WERI-Rb-1 (cell line): ENCODE measurements around the gene RNF113B.

ENCODE experiments used
- DNase-seq: peaks from one replicate; pipeline ENCODE4 v3.0.0-alpha.2; 2020
- H3K27ac ChIP-seq: fragments of 250-450 bp; sonication (Bioruptor Pico); 2 replicates; pipeline ENCODE4 v1.5.1; 2020; ENCODE audit warnings: mild to moderate bottlenecking, moderate library complexity
- H3K27me3 ChIP-seq: fragments of 250-450 bp; sonication (Bioruptor Pico); 2 replicates; pipeline ENCODE4 v1.5.1; 2021; ENCODE audit warnings: mild to moderate bottlenecking, low read depth, moderate library complexity; ENCODE audit not compliant: insufficient read depth, severe bottlenecking
- H3K36me3 ChIP-seq: fragments of 250-450 bp; sonication (Bioruptor Pico); 2 replicates; pipeline ENCODE4 v1.5.1; 2020; ENCODE audit warnings: mild to moderate bottlenecking, moderate library complexity
- H3K4me3 ChIP-seq: 2 replicates; pipeline ENCODE4 v1.5.1; 2011; ENCODE audit warnings: low read depth, mild to moderate bottlenecking, control low read depth, low read length
- H3K9me3 ChIP-seq: fragments of 250-450 bp; sonication (Bioruptor Pico); 2 replicates; pipeline ENCODE4 v1.5.1; 2021; ENCODE audit warnings: mild to moderate bottlenecking, moderate library complexity; ENCODE audit not compliant: severe bottlenecking
- TF ChIP-seq, protein P1 (sequence below): IDR thresholded peaks from 2 replicates; pipeline ENCODE4 v1.5.1; 2011; ENCODE audit warnings: low read depth, mild to moderate bottlenecking, control low read depth, inconsistent platforms, low read length

Gene RNF113B

DNA sequence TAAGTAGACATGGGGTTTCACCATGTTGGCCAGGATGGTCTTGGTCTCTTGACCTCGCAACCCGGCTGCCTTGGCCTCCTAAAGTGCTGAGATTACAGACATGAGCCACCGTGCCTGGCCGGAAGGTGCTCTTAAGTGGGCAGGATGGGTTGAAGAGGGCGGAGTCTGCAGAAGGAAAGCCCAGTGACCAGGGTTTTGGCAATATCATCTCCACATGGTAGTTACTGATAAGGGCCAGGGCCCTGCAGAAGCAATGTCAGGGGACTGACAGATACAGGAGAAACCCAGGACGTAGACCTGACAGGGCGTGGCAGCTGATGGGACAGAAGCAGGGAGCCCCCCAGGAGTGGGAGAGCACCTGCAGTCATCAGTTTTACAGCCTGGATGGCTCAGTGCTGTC is 45.7 kb upstream of the RNF113B start:
- H3K4me3 ChIP-seq: no peak overlapping the region
- TF ChIP-seq, protein P1, sequence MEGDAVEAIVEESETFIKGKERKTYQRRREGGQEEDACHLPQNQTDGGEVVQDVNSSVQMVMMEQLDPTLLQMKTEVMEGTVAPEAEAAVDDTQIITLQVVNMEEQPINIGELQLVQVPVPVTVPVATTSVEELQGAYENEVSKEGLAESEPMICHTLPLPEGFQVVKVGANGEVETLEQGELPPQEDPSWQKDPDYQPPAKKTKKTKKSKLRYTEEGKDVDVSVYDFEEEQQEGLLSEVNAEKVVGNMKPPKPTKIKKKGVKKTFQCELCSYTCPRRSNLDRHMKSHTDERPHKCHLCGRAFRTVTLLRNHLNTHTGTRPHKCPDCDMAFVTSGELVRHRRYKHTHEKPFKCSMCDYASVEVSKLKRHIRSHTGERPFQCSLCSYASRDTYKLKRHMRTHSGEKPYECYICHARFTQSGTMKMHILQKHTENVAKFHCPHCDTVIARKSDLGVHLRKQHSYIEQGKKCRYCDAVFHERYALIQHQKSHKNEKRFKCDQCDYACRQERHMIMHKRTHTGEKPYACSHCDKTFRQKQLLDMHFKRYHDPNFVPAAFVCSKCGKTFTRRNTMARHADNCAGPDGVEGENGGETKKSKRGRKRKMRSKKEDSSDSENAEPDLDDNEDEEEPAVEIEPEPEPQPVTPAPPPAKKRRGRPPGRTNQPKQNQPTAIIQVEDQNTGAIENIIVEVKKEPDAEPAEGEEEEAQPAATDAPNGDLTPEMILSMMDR: no peak
- H3K27me3 ChIP-seq: no peaks in the 10 kb centered on the region
- DNase-seq: no peak
- H3K36me3 ChIP-seq: peaks cover 71% of the 10 kb centered on the region
- peaks cover 4% of the 10 kb centered on the region for H3K9me3 ChIP-seq
- no peak overlapping the region for H3K27ac ChIP-seq

DNA sequence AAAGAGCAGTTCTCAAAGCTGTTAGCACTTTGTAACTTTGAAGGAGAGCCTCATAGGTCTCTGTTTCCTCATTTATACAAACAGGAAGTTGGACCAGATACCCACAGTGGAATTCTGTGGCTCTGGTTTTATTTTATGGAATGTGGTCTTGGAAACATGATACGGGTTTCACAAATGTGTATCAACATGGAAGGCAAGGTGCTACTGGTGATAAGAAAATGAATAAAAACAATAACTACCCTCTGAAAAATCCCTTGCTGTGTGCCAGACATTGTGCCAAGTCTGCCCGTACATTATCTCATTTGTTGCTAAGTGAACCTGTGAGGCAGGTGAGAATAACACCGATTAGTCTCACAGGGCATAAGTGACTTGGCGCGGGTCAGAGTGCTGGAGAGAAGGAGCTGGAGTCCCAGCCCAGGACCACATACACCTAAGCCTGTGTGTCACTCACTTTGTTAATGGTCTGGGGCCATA is 45.0 kb upstream of the RNF113B start:
- Histone ChIP-seq H3K27me3 (no peaks in the 10 kb centered on the region), H3K36me3 (peaks cover 72% of the 10 kb centered on the region), H3K4me3 (no peak overlapping the region), H3K27ac (no peak overlapping the region), H3K9me3 (no peaks in the 10 kb centered on the region)
- no peak for DNase-seq
- TF ChIP-seq, protein P1: no peak

DNA sequence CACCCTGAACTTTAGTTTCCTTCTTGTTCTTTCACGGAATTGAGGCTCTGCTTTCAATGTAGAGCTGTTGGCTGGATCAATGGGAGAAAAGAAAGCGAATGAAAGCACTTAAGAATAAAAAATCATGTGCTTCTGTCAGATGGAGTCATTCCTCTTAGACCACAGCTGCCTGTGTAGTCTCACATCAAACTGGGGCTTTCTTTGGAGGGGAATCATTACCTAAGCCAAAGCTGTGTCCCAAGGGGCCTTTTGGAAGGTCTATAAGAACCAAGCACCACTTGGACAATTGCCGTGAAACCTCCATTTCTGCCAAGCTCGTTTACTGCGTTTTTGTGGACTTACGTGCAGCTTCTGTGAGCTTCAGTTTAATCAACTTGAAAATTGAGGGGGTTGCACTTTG is 44.2 kb upstream of the RNF113B start:
- peaks cover 71% of the 10 kb centered on the region for H3K36me3 ChIP-seq
- no peak overlapping the region for H3K4me3 ChIP-seq
- no peaks in the 10 kb centered on the region for H3K9me3 ChIP-seq
- no peaks in the 10 kb centered on the region for H3K27me3 ChIP-seq
- no peak for DNase-seq
- no peak overlapping the region for H3K27ac ChIP-seq
- TF ChIP-seq, protein P1: no peak

DNA sequence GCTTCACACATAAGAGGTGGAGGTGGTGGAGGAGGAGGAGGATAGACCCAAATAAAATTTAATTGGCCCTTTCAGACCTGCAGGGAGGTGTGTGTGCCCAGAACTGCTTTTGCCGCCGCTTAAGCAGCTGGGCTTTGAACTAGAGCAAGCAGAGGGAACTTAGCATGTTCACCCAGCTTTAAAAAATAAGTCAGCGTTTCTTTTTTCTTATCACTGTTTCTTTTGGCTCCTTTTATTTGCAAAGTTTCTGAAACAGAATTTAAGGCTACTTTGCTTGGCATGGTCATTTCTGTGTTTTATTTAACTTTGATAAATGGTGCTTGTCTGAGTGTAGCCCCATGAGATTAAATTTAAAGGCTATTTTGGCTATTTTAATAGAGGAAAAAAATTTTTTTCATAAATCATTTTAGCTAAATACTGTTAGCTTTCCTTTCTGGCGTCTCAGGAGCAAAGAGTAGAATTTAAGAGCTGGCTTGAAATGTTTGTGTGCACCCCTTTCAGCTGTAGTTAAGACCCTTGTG is 43.3 kb upstream of the RNF113B start:
- Histone ChIP-seq H3K4me3 (no peak overlapping the region), H3K36me3 (peaks cover 71% of the 10 kb centered on the region), H3K9me3 (no peaks in the 10 kb centered on the region), H3K27ac (no peak overlapping the region), H3K27me3 (no peaks in the 10 kb centered on the region)
- TF ChIP-seq, protein P1: no peak
- no peak for DNase-seq

DNA sequence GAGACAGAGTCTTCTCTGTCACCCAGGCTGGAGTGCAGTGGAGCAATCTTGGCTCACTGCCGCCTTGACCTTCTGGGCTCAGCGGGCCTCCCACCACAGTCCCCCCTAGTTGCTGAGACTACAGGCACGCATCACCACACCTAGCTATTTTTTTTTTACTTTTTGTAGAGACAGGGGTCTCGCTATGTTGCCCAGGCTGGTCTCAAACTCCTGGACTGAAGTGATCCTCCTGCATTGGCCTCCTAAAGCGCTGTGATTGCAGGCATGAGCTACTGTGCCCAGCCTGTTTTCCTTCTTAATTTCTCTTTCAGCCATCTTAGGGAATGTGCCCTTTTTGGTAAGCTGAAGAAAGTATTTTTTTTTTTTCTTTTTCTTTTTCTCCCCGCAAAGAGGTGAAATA is 42.6 kb upstream of the RNF113B start:
- no peak for DNase-seq
- H3K9me3 ChIP-seq: no peaks in the 10 kb centered on the region
- no peak overlapping the region for H3K4me3 ChIP-seq
- no peaks in the 10 kb centered on the region for H3K27me3 ChIP-seq
- TF ChIP-seq, protein P1: no peak
- H3K36me3 ChIP-seq: peaks cover 71% of the 10 kb centered on the region
- H3K27ac ChIP-seq: no peak overlapping the region

DNA sequence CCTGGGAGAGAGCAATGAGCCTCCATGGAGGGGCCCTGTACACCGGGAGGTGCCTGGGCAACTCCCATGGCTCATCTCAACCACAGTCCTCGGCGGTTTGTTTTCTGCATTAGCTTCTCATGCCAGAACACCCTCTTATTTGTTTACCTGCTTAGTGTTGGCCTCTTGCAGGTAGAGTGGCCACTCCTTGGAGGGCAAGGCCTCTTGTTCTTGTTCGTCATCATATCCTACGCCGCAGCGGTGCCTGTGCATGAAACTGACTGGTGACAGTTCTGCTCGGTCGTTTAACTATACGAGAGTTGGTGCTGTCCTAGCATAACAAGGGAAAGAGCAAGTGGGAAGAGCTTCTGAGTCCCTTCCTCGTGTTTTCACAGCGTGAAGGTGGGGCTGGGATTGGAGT is 40.5 kb upstream of the RNF113B start:
- no peaks in the 10 kb centered on the region for H3K27me3 ChIP-seq
- H3K4me3 ChIP-seq: no peak overlapping the region
- H3K36me3 ChIP-seq: peaks cover 74% of the 10 kb centered on the region
- DNase-seq: no peak
- H3K27ac ChIP-seq: peak overlapping the region; percentile 33
- TF ChIP-seq, protein P1: no peak
- no peaks in the 10 kb centered on the region for H3K9me3 ChIP-seq
